Panc1 (cell line): ENCODE measurements around the gene RAB27B. TPM values are rescaled to one million over a fixed set of nuclear protein-coding genes. Genes with fewer than 3 reads are reported as not detected.

Source experiments
- ATAC-seq: fragments of 200-7000 bp; cut with Tn5 transposase; 2 replicates; pipeline ENCODE4 v1.9.1; 2020; ENCODE audit warnings: mild to moderate bottlenecking, moderate library complexity
- BruUV-seq: library from RNA; stranded (reverse); fragments of 400-500 nt; replicated peaks from 2 replicates; lab custom pipeline; 2021; lab: Mats Ljungman, UMichigan
- CTCF ChIA-PET: fragments of 300-600 bp; sonication (Branson Sonifier 250); formaldehyde crosslinking; loops from one replicate; lab custom pipeline; 2022; ENCODE audit warnings: antibody characterized with exemption; lab: Charles Lee
- POLR2A ChIA-PET: fragments of 300-600 bp; sonication (Branson Sonifier 250); formaldehyde crosslinking; loops from one replicate; lab custom pipeline; 2022; ENCODE audit warnings: antibody characterized with exemption; lab: Charles Lee
- DNase-seq: peaks from one replicate; pipeline ENCODE4 v3.0.0-alpha.2; 2010; ENCODE audit warnings: low read depth, low spot score
- H3K27ac ChIP-seq: 2 replicates; pipeline ENCODE4 v1.5.1; 2011; ENCODE audit warnings: mild to moderate bottlenecking, low read length, inconsistent platforms
- H3K27me3 ChIP-seq: fragments of 200-500 bp; sonication (Bioruptor generic); 2 replicates; pipeline ENCODE4 v1.6.0; 2014; ENCODE audit warnings: low read length, inconsistent platforms; ENCODE audit not compliant: control insufficient read depth, insufficient read depth
- H3K36me3 ChIP-seq: fragments of 200-500 bp; sonication (Bioruptor generic); 2 replicates; pipeline ENCODE4 v1.5.1; 2014; ENCODE audit warnings: inconsistent platforms, mild to moderate bottlenecking, low read length, moderate library complexity; ENCODE audit not compliant: control insufficient read depth, insufficient read depth
- H3K4me1 ChIP-seq: 2 replicates; pipeline ENCODE4 v1.5.1; 2011; ENCODE audit warnings: inconsistent platforms, mild to moderate bottlenecking, low read length, moderate library complexity; ENCODE audit not compliant: control insufficient read depth, insufficient read depth
- H3K4me3 ChIP-seq, 2 experiments: 2 replicates each; pipeline ENCODE4 v1.5.1; 2011 to 2012; ENCODE audit warnings: low read depth in 2 of 2, low read length in 2 of 2, mild to moderate bottlenecking in 2 of 2, inconsistent platforms in 1 of 2, moderate library complexity in 1 of 2
- H3K9me3 ChIP-seq: fragments of 200-500 bp; sonication (Bioruptor generic); 2 replicates; pipeline ENCODE4 v1.5.1; 2014; ENCODE audit warnings: low read depth, mild to moderate bottlenecking, inconsistent platforms, low read length, moderate library complexity; ENCODE audit not compliant: control insufficient read depth, insufficient read depth
- CTCF ChIP-seq: fragments of 450-650 bp; IDR thresholded peaks from 2 replicates; pipeline ENCODE4 v1.5.1; 2017; ENCODE audit warnings: mild to moderate bottlenecking
- POLR2AphosphoS5 ChIP-seq: IDR thresholded peaks from 2 replicates; pipeline ENCODE4 v1.6.1; 2012; ENCODE audit warnings: mild to moderate bottlenecking, low read depth, low read length, moderate library complexity
- REST ChIP-seq, 2 experiments: IDR thresholded peaks; 2 replicates each; pipeline ENCODE4 v1.6.1; 2011 to 2012; ENCODE audit warnings: low read depth in 2 of 2, control low read depth in 1 of 2, low read length in 1 of 2, mild to moderate bottlenecking in 1 of 2, moderate library complexity in 1 of 2; ENCODE audit not compliant: insufficient read depth in 1 of 2
- SIN3A ChIP-seq: IDR thresholded peaks from 2 replicates; pipeline ENCODE4 v1.6.1; 2012; ENCODE audit warnings: low read depth, mild to moderate bottlenecking, low read length, moderate library complexity, borderline replicate concordance; ENCODE audit not compliant: insufficient read depth
- TCF7L2 ChIP-seq: IDR thresholded peaks from 2 replicates; pipeline ENCODE4 v1.6.1; 2011; ENCODE audit warnings: mild to moderate bottlenecking, low read depth, low read length, inconsistent platforms
- in situ Hi-C: cut with HindIII; loops from 2 replicates; pipeline ENCODE4 v1.10.0; 2016; ENCODE audit warnings: low sequenced_read_pairs, low pct_unique_long_range_greater_than_20kb
- intact Hi-C: fragments of 100-400 bp; cut with micrococcal nuclease; formaldehyde crosslinking; loops from one replicate; pipeline ENCODE4 v1.10.0; 2022; ENCODE audit not compliant: unreplicated experiment
- total RNA-seq: library from RNA; stranded (reverse); gene quantifications from one replicate; pipeline ENCODE4 v1.2.1, GENCODE V29; 2021; ENCODE audit not compliant: unreplicated experiment

Gene RAB27B
- total RNA-seq, 1 experiment from 2014 or later, result 3.9 TPM

- ATAC-seq (no peak), DNase-seq (no peak)
- Histone ChIP-seq H3K36me3 (no peaks in the 10 kb centered on the region), H3K27me3 (no peaks in the 10 kb centered on the region), H3K4me3 (no peak overlapping the region), H3K9me3 (no peaks in the 10 kb centered on the region), H3K4me1 (no peaks in the 10 kb centered on the region), H3K27ac (no peak overlapping the region)
- ChIA-PET POLR2A (no interaction called here), CTCF (no interaction called here)
- intact Hi-C loops (no loop called here), in situ Hi-C loops (no loop called here)
- BruUV-seq, result no TSS peak
- TF ChIP-seq POLR2AphosphoS5, result no peak
- TF ChIP-seq CTCF, result no peak
- no peak for TF ChIP-seq REST (IDR thresholded peaks at IDR 0.05; ENCODE audit: insufficient read depth in 1 of 2, low read depth in 2 of 2, low read length in 1 of 2)
- no peak for TF ChIP-seq SIN3A
- no peak for TF ChIP-seq TCF7L2
Measured at GRCh38 chr18:54812885-54813284, 15.4 kb upstream of the RAB27B start.

- BruUV-seq, result no TSS peak
- CTCF ChIA-PET, result no interaction called here
- no peak overlapping the region for H3K27ac ChIP-seq
- intact Hi-C loops (no loop called here), in situ Hi-C loops (no loop called here)
- POLR2A ChIA-PET, result no interaction called here
- no peaks in the 10 kb centered on the region for H3K9me3 ChIP-seq
- DNase-seq (no peak), ATAC-seq (no peak)
- TF ChIP-seq TCF7L2 (no peak), CTCF (no peak), POLR2AphosphoS5 (no peak), REST (IDR thresholded peaks at IDR 0.05; ENCODE audit: insufficient read depth in 1 of 2, low read depth in 2 of 2, low read length in 1 of 2) (no peak), SIN3A (no peak)
- H3K36me3 ChIP-seq, result no peaks in the 10 kb centered on the region
- H3K4me1 ChIP-seq, result no peaks in the 10 kb centered on the region
- no peak overlapping the region for H3K4me3 ChIP-seq
- H3K27me3 ChIP-seq, result no peaks in the 10 kb centered on the region
Measured at GRCh38 chr18:54813305-54813704, 15.0 kb upstream of the RAB27B start.
